Liver (tissue), 9 donors: Measurements from ENCODE around the gene FGD2. TPM values are rescaled to one million over a fixed set of nuclear protein-coding genes. Genes with fewer than 3 reads are reported as not detected.

Experiments
- DNase-seq: peaks from one replicate; pipeline ENCODE4 v3.0.0-alpha.2; 2017; ENCODE audit warnings: low spot score
- H3K27ac ChIP-seq, 2 donors: one replicate each; pipeline ENCODE4 v1.7.0; 2013; ENCODE audit warnings: inconsistent platforms in 2 of 2, low read length in 2 of 2, control low read depth in 1 of 2, low read depth in 1 of 2, mild to moderate bottlenecking in 1 of 2
- H3K27me3 ChIP-seq, 4 donors: one replicate each; pipeline versions ENCODE4 v1.6.1 to v1.7.0; 2013; ENCODE audit warnings: low read length in 3 of 4, inconsistent platforms in 1 of 4, mild to moderate bottlenecking in 1 of 4, moderate library complexity in 1 of 4; ENCODE audit not compliant: control insufficient read depth in 4 of 4, insufficient read depth in 4 of 4
- H3K36me3 ChIP-seq, 4 donors: one replicate each; pipeline versions ENCODE4 v1.6.1 to v1.7.0; 2013; ENCODE audit warnings: low read length in 3 of 4, mild to moderate bottlenecking in 3 of 4, low read depth in 1 of 4, moderate library complexity in 1 of 4; ENCODE audit not compliant: control insufficient read depth in 4 of 4, insufficient read depth in 3 of 4
- H3K4me1 ChIP-seq, 4 donors: one replicate each; pipeline versions ENCODE4 v1.6.1 to v1.7.0; 2013; ENCODE audit warnings: low read length in 3 of 4, mild to moderate bottlenecking in 3 of 4, moderate library complexity in 1 of 4; ENCODE audit not compliant: control insufficient read depth in 4 of 4, insufficient read depth in 4 of 4
- H3K4me3 ChIP-seq, 3 donors: one replicate each; pipeline versions ENCODE4 v1.6.1 to v1.7.0; 2013; ENCODE audit warnings: low read length in 3 of 3, control low read depth in 1 of 3, low read depth in 1 of 3, mild to moderate bottlenecking in 1 of 3
- H3K9ac ChIP-seq, 2 donors: one replicate each; pipeline ENCODE4 v1.7.0; 2013; ENCODE audit warnings: low read length in 2 of 2, mild to moderate bottlenecking in 2 of 2, moderate library complexity in 2 of 2, control low read depth in 1 of 2, low read depth in 1 of 2
- H3K9me3 ChIP-seq, 4 donors: one replicate each; pipeline versions ENCODE4 v1.6.1 to v1.7.0; 2013; ENCODE audit warnings: low read length in 3 of 4; ENCODE audit not compliant: control insufficient read depth in 4 of 4
- EGR1 ChIP-seq, 2 donors: IDR thresholded peaks; 2 replicates each; pipeline ENCODE4 v1.6.1; 2016 to 2018; ENCODE audit warnings: antibody characterized with exemption in 2 of 2, low read depth in 2 of 2
- FOXA1 ChIP-seq: IDR thresholded peaks from 2 replicates; pipeline ENCODE4 v1.6.1; 2016; ENCODE audit warnings: antibody characterized with exemption
- FOXA2 ChIP-seq: IDR thresholded peaks from 2 replicates; pipeline ENCODE4 v1.6.1; 2016; ENCODE audit warnings: antibody characterized with exemption
- GABPA ChIP-seq, 2 donors: IDR thresholded peaks in 1 of 2; conservative IDR thresholded peaks in 1 of 2; 2 replicates each; pipeline ENCODE4 v1.6.1; 2016; ENCODE audit warnings: antibody characterized with exemption in 2 of 2, mild to moderate bottlenecking in 1 of 2, moderate library complexity in 1 of 2
- HNF4A ChIP-seq, 2 donors: conservative IDR thresholded peaks; 2 replicates each; pipeline ENCODE4 v1.6.1; 2016; ENCODE audit warnings: antibody characterized with exemption in 2 of 2, mild to moderate bottlenecking in 2 of 2
- HNF4G ChIP-seq: IDR thresholded peaks from 2 replicates; pipeline ENCODE4 v1.6.1; 2016; ENCODE audit warnings: antibody characterized with exemption
- JUND ChIP-seq, 2 donors: IDR thresholded peaks; 2 replicates each; pipeline ENCODE4 v1.6.1; 2016; ENCODE audit warnings: antibody characterized with exemption in 2 of 2
- RAD21 ChIP-seq, 2 donors: IDR thresholded peaks; 2 replicates each; pipeline ENCODE4 v1.6.1; 2016; ENCODE audit warnings: antibody characterized with exemption in 2 of 2, mild to moderate bottlenecking in 2 of 2
- SP1 ChIP-seq: IDR thresholded peaks from 2 replicates; pipeline ENCODE4 v1.6.1; 2018; ENCODE audit warnings: antibody characterized with exemption, mild to moderate bottlenecking
- TAF1 ChIP-seq: conservative IDR thresholded peaks from 2 replicates; pipeline ENCODE4 v1.6.1; 2016; ENCODE audit warnings: antibody characterized with exemption, mild to moderate bottlenecking
- YY1 ChIP-seq: IDR thresholded peaks from 2 replicates; pipeline ENCODE4 v1.6.1; 2016; ENCODE audit warnings: antibody characterized with exemption, mild to moderate bottlenecking
- WGBS: extraction: QIAGEN DNeasy Blood & Tissue Kit; methylation state at CpG from one replicate; pipeline ENCODE4 v1.1.7; 2013; 5-methylcytosine and 5-hydroxymethylcytosine counted together
- polyA plus RNA-seq, 2 donors: library from polyadenylated mRNA; stranded (reverse) in 1 of 2; unstranded in 1 of 2; fragments of 200-250 nt in 1 of 2; fragments of >200 nt in 1 of 2; fragmentation: Nextera tagmentation in 1 of 2; extraction: Ambion mirVana in 1 of 2; gene quantifications; one replicate each; pipeline versions ENCODE4 v1.2.1 to v1.2.3, GENCODE V29; 2013 to 2015
- total RNA-seq, 2 donors: library from RNA; depleted of rRNA; stranded (reverse); fragments of >200 nt; gene quantifications; one replicate each; pipeline ENCODE4 v1.2.3, GENCODE V29; 2014
- TF ChIP-seq, protein P1 (sequence below): IDR thresholded peaks from 2 replicates; pipeline ENCODE4 v1.6.1; 2016; ENCODE audit warnings: antibody characterized with exemption
- TF ChIP-seq, protein P2 (sequence below): fragments of 150-350 bp; IDR thresholded peaks from 2 replicates; pipeline ENCODE4 v1.5.1; 2017; ENCODE audit warnings: improper control_type of control experiment, low read depth, low read length; ENCODE audit not compliant: missing input control
- TF ChIP-seq, protein P3 (sequence below): IDR thresholded peaks from 2 replicates; pipeline ENCODE4 v1.6.1; 2016; ENCODE audit warnings: antibody characterized with exemption, mild to moderate bottlenecking
- TF ChIP-seq, protein P4 (sequence below): IDR thresholded peaks from 2 replicates; pipeline ENCODE4 v1.6.1; 2016; ENCODE audit warnings: antibody characterized with exemption
- TF ChIP-seq, protein P5 (sequence below): IDR thresholded peaks from 2 replicates; pipeline ENCODE4 v1.6.1; 2016; ENCODE audit warnings: antibody characterized with exemption
- donor health status: healthy.
- donor health status: healthy.
- donor health status: healthy.
- donor health status: healthy.
- donor health status: healthy.

FGD2 gene
- total and polyA plus RNA-seq, 4 donors = 4.6 to 24.4 (median 9.1) TPM

DNA sequence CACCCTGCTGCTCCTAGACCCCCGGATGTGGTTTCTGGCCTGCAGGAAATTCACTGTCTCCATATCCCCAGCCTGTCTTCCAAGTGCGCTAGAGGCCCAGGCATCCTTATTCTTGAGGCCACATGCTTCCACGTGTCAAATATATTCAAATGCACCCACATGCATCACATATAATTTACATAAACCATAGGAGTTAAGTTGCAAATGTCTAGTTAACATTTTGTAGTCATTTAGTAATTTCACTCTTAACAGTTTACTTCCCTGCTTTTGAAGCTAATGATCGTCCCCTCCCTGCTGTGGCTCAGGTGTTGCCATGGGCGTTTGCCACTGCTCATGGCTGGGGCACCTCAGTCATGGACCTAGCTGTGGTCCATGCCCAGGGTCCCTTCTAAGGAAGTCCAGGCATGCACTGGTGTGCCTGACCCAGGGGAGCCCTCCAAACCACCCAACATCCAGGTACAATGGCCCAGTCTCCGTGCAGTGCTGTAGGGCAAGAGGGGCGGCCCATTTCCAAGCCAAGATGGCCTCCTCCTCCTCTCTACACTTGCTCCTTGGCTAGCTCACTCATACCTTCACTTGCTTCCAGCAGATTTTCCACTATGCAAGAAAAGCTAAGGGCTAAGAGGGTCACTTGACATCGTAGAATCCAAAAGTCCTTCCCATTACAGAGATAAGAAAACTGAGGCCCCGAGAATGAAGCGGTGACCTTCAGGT, 42.4 kb downstream of the FGD2 start:
- Histone ChIP-seq H3K27ac (no peak overlapping the region), H3K9ac (no peak overlapping the region), H3K4me3 (no peak overlapping the region), H3K36me3 (no peaks in the 10 kb centered on the region), H3K27me3 (no peaks in the 10 kb centered on the region), H3K9me3 (no peaks in the 10 kb centered on the region), H3K4me1 (peaks cover 6 to 18% (median 13%) of the 10 kb centered on the region in 4 donors)
- 90% methylated on average over 10 of the region's 10 CpGs for WGBS
- TF ChIP-seq HNF4G (no peak), HNF4A (conservative IDR thresholded peaks at IDR 0.05) (no peak), FOXA1 (no peak), FOXA2 (no peak), YY1 (no peak), JUND (IDR thresholded peaks at IDR 0.05) (no peak), SP1 (no peak), EGR1 (IDR thresholded peaks at IDR 0.05; ENCODE audit: low read depth in 2 of 2) (no peak), RAD21 (IDR thresholded peaks at IDR 0.05) (no peak), TAF1 (no peak), GABPA (IDR thresholded peaks at IDR 0.05 in 1 of 2, conservative IDR thresholded peaks at IDR 0.05 in 1 of 2) (no peak)
- TF ChIP-seq, protein P1, sequence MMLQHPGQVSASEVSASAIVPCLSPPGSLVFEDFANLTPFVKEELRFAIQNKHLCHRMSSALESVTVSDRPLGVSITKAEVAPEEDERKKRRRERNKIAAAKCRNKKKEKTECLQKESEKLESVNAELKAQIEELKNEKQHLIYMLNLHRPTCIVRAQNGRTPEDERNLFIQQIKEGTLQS = no peak
- TF ChIP-seq, protein P2, sequence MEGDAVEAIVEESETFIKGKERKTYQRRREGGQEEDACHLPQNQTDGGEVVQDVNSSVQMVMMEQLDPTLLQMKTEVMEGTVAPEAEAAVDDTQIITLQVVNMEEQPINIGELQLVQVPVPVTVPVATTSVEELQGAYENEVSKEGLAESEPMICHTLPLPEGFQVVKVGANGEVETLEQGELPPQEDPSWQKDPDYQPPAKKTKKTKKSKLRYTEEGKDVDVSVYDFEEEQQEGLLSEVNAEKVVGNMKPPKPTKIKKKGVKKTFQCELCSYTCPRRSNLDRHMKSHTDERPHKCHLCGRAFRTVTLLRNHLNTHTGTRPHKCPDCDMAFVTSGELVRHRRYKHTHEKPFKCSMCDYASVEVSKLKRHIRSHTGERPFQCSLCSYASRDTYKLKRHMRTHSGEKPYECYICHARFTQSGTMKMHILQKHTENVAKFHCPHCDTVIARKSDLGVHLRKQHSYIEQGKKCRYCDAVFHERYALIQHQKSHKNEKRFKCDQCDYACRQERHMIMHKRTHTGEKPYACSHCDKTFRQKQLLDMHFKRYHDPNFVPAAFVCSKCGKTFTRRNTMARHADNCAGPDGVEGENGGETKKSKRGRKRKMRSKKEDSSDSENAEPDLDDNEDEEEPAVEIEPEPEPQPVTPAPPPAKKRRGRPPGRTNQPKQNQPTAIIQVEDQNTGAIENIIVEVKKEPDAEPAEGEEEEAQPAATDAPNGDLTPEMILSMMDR = no peak
- TF ChIP-seq, protein P3, sequence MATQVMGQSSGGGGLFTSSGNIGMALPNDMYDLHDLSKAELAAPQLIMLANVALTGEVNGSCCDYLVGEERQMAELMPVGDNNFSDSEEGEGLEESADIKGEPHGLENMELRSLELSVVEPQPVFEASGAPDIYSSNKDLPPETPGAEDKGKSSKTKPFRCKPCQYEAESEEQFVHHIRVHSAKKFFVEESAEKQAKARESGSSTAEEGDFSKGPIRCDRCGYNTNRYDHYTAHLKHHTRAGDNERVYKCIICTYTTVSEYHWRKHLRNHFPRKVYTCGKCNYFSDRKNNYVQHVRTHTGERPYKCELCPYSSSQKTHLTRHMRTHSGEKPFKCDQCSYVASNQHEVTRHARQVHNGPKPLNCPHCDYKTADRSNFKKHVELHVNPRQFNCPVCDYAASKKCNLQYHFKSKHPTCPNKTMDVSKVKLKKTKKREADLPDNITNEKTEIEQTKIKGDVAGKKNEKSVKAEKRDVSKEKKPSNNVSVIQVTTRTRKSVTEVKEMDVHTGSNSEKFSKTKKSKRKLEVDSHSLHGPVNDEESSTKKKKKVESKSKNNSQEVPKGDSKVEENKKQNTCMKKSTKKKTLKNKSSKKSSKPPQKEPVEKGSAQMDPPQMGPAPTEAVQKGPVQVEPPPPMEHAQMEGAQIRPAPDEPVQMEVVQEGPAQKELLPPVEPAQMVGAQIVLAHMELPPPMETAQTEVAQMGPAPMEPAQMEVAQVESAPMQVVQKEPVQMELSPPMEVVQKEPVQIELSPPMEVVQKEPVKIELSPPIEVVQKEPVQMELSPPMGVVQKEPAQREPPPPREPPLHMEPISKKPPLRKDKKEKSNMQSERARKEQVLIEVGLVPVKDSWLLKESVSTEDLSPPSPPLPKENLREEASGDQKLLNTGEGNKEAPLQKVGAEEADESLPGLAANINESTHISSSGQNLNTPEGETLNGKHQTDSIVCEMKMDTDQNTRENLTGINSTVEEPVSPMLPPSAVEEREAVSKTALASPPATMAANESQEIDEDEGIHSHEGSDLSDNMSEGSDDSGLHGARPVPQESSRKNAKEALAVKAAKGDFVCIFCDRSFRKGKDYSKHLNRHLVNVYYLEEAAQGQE = no peak
- TF ChIP-seq, protein P4, sequence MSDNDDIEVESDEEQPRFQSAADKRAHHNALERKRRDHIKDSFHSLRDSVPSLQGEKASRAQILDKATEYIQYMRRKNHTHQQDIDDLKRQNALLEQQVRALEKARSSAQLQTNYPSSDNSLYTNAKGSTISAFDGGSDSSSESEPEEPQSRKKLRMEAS = no peak
- TF ChIP-seq, protein P5, sequence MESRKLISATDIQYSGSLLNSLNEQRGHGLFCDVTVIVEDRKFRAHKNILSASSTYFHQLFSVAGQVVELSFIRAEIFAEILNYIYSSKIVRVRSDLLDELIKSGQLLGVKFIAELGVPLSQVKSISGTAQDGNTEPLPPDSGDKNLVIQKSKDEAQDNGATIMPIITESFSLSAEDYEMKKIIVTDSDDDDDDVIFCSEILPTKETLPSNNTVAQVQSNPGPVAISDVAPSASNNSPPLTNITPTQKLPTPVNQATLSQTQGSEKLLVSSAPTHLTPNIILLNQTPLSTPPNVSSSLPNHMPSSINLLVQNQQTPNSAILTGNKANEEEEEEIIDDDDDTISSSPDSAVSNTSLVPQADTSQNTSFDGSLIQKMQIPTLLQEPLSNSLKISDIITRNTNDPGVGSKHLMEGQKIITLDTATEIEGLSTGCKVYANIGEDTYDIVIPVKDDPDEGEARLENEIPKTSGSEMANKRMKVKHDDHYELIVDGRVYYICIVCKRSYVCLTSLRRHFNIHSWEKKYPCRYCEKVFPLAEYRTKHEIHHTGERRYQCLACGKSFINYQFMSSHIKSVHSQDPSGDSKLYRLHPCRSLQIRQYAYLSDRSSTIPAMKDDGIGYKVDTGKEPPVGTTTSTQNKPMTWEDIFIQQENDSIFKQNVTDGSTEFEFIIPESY = no peak
- DNase-seq = no peak
